ENCODE measurements around the gene SDK1. TPM values are rescaled to one million over a fixed set of nuclear protein-coding genes. Genes with fewer than 3 reads are reported as not detected.

Gene SDK1
- total and polyA plus RNA-seq, 2 of the 8 experiments (the other 6 are each of a cell fraction or from before 2014, with no cell fraction given), result 3.3 to 7.2 TPM

DNA sequence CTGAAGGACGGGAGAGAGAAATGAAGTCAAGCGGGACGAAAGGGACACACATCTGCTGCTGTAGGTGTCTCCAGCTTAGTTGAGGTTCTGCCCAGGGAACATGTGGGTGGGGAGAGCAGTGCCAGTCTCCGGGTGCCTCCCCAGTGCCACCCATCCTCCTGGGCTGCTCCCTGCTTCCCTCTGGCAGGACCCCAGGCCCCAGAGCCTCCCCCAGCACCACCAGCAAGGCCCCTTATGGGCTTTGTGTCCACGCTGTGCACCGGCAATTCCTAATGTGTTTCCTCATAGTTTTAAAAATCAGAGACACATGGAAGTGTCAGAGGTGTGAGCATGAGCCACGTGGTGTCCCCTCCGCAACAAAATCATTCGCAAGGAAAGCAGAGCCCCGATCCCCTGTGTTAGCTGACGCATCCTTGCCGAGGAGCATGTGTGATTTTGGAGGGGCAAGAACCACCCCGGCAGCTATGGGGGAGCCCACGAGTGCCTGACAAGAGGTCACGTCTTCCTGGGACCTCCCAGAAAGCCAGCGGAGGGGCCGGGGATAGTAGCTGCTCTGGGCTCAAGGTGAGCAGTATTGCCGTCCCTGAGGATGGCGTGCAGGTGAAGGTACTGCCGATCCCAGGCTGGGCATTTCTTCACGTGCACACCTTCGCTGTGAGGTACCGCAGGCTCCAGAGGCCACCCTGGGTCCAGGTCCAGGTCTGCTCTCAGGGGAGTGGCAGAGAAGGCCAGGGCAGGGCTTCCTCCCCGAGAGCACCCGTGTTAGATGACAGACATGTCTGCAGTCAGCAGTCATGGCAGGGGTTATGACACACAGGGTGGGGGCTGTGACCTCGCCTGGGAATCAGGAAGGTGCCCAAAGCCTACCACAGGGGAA is 932.8 kb downstream of the SDK1 start (continued):
- TF ChIP-seq NRF1 (IDR thresholded peaks at IDR 0.05; ENCODE audit: low read depth, low read length) (no peak), EZH2 (IDR thresholded peaks at IDR 0.05; ENCODE audit: low read depth, low read length, severe bottlenecking) (no peak), RNF2 (IDR thresholded peaks at IDR 0.05; ENCODE audit: borderline replicate concordance, low read depth, low read length, missing control alignments, poor library complexity, severe bottlenecking) (no peak), CTBP2 (IDR thresholded peaks at IDR 0.05; ENCODE audit: borderline replicate concordance, insufficient read depth, insufficient read length, low read length) (no peak), SP2 (IDR thresholded peaks at IDR 0.05; ENCODE audit: low read length) (no peak), MAX (IDR thresholded peaks at IDR 0.05) (no peak)
